HG03159 (cell line): ENCODE measurements around the gene MLLT10.
"Not testable (repeated sequence)": the region's sequence is repeated elsewhere in the genome, so short reads cannot be mapped to it uniquely, and the experiment has no call there.

Experiments
- ATAC-seq: cut with Tn5 transposase; IDR thresholded peaks from one replicate; pipeline ENCODE4 v1.9.1; 2021; ENCODE audit warnings: mild to moderate bottlenecking, moderate library complexity; ENCODE audit not compliant: unreplicated experiment

MLLT10 gene

DNA sequence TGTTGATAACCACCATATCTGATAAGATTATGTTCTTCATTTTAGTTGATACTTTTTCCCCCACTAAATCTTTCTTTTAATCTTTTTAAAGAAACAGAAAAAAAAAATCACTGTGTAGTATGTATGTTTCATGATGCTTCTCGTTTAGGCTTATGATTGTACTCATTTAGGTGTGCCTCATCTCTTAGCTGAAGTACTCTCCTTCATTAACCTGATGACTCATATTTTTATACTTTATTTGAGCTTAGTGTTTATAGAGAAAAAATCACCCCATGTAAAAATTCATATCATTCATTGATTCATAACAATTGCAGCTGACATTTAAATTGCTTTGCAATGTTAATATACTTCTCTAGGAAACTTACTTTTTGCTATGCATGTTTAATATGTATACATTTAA lies 158.9 kb downstream of the MLLT10 start:
- ATAC-seq = no peak

DNA sequence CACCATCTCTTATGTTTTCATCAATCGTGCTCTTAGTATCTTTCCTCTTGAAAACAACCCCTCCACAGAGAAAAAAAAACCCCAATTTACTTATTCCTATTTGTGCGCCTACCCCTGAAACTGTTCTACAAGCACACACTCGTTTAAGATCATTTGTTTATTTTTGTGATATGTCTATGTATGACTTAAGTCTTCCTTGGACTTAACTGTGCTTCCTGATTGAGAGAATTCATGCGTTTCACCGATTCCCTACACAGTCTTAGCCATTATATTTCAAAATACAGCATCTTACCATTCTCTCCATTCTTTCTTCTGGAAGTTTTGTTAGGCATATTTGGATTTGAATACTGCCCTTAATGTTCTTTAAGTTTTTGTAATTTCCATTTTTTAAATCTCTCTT lies 159.4 kb downstream of the MLLT10 start:
- ATAC-seq = no peak

DNA sequence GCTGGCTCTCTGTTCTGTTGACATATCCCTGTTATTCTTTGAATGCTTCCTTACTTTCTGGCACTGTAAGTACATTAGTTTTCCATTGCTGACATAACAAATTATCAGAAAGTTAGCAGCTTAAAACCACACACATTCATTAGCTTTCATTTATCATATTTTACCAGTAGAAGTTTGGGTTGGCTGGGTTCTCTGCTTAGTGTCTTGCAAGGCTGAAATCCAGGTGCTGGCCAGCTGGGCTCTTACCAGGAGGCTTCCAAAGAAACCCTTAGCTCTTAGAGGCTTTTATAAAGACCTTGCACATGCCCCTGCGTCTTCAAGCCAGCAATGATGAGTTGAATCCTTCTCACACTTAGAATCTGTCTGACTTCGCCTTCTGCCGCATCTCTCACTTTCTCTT lies 160.6 kb downstream of the MLLT10 start:
- ATAC-seq = no peak

DNA sequence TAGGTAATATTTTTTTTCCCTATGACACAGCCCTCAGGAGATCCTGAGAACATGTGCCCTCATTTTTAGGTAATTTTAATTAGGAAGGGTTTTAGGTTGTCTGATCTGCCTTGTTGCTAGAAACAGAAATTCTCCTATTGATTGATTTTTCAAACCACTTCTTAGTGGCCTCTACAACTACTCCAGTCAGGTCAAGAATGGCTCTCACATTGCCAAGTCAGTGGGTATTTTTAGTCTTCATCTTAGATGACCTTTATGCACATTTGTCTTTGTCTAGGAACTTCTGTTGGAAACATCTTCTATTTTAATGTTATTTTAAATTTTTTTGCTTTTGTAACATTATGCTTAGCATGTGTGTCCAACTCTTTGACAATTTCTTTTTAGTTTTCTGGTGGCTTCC lies 162.3 kb downstream of the MLLT10 start:
- ATAC-seq = no peak

DNA sequence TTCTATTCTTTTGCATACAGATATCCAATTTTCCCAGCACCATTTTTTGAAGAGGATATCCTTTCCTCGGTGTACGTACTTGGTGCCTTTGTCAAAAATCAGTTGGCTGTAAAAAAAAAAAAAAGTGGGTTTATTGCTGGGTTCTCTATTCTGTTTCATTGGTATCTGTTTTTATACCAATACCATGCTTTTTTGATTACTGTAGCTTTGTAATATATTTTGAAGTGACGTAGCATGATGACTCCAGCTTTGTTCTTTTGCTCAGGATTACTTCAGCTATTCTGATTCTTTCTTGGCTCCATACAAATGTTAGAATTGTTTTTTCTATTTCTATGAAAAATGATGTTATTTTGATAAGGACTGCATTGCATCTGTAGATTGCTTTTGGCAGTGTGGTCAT lies 165.5 kb downstream of the MLLT10 start:
- no peak for ATAC-seq

DNA sequence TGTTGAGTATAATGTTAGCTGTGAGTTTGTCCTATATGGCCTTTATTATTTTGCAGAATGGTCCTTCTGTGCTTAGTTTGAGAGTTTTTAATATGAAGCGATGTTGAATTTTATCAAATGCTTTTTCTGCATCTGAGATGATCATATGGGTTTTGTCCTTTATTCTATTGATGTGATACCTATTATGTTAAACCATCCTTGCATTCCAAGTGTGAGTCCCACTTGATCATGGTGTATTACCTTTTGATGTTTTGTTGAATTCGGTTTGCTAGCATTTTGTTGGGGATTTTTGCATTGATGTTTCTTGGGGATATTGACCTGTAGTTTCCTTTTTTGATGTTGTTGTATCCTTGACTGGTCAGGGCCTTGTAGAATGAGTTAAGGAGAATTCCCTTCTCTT lies 166.4 kb downstream of the MLLT10 start:
- no peak for ATAC-seq

DNA sequence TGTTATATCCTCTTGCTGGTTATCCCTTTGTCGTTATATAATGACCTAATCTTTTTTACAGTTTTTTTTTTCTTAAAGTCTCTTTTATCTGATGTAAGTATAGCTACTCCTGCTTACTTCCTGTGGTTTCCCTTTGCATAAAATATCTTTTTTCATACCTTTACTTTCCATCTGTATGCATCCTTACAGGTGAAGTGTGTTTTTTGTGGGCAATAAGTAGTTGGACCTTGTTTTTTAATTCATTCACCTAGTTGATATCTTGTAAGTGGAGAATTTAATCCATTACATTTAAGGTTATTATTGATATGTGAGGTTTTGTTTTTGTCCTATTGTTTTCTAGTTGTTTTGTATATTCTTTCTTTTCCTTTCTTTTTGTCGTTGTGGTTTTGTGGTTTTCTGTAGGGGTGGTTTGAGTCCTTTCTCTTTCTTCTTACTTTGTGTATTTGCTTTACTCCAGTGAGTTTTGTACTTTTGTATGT lies 168.6 kb downstream of the MLLT10 start:
- ATAC-seq = peak; percentile 85

DNA sequence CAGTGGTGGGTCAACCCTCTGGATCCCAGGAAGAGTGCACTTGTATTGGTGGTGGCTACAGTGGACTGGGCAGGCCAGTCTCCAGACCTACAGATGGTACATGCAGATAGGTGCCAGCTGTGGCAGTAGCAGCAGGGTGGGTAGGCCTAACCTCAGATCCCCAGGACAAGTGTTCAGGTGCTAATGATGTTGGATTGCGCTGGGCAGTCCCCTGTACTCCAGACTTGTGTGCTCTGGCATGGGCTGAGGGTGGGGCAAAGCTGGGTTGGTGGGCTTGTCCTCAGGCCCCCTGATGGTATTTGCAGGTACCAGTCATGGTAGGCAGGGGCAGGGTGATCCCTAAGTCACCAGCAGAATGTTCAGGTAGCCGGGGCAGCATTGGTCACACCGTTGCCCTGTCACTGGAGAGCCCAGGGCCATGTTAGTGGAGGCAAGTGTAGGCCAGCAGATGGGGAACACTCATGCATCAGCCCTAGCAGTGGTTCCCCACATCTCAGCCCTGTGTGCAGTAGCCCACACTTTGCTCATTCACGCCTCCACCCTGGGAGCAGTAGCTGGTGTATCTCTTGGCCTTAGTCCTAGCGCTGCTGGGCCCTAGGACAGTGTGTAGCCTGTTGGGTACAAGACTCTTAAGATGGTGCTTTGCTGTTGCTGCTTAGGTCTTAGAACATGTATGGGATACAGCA lies 171.3 kb downstream of the MLLT10 start:
- ATAC-seq = no peak

DNA sequence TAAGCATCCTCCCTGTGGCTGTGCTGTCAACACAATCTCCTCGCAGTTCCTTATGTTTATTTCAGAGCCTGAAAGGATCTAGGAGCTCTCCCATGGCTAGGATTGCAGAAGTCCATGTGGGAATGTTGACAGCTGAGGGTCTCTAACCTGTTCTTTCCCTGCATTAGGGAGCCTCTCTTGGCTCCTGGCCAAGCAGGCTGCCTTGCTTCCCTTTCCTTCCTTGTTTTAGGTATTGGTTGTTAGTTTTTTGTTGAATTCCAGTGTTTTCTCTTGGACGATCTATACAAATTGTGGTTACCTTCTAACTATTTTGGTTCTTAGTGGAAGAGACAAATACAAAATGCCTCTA lies 171.8 kb downstream of the MLLT10 start:
- ATAC-seq = no peak

DNA sequence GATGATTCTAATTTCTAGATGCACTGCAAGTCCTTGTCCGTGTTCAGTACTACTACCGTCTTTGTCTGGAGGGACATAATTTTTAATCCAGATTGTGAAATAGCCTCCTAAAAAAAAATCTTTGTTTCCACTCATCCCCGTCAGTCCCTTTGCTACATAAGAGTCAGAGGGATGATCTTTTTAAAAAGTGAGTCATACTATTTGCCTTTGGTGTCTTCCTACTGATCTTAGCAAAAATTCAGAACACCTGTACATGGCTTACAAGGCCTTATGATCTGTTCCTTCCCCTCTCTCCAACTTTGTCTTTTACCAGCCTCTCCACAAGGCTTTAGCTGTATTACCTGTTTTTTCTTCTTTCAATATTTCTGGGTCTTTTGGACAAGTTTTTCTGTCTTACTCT lies 173.5 kb downstream of the MLLT10 start:
- ATAC-seq = no peak

DNA sequence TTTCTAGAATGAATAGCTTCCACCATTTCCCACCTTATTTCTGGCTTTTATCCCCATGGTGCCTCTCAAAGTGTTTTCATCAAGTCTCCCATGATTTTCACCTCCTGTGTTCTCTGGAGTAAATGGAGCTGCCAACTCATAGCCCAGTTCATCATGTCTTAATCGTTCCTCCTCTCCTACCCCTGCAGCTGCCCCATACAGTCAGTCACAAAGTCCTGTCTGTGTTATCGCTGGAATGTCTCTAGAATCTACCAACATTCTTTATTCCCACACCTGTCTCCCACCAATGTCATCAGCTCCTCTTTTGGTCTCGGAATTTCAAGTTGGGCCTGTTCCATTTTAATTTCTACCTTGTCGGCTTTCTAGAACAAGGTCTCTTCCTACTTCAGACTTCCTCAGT lies 178.9 kb downstream of the MLLT10 start:
- ATAC-seq = no peak

DNA sequence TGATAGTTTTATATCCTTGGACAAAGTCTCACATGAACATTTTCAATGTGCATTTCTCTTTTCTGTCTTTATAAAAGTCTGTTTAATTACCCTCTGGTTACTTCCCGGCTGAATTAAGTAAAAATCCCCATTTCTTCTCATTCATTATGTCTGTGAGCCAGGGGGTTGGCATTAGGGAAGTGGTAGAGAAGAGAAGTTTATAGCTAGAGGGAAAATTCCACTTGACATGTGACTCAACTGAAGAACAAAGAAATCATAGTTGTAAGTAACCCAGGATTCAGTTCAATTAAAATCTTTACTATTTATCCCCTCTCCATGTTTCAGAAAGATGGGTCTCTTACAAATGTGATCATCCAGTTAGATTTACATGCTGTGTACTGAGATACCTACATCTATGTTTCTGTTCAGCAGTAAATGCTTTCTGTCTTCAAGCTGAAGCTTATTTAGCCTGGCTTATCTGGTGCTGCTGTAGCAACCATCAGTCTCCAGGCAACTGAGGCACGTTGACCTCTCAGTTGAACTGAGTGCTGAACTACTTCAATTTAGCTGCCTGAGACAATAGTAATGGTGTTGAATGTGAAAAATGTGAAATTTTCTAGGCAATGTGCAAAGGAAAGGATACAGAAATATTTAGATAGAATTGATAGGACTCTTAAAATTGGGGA lies 181.6 kb downstream of the MLLT10 start:
- no peak for ATAC-seq

DNA sequence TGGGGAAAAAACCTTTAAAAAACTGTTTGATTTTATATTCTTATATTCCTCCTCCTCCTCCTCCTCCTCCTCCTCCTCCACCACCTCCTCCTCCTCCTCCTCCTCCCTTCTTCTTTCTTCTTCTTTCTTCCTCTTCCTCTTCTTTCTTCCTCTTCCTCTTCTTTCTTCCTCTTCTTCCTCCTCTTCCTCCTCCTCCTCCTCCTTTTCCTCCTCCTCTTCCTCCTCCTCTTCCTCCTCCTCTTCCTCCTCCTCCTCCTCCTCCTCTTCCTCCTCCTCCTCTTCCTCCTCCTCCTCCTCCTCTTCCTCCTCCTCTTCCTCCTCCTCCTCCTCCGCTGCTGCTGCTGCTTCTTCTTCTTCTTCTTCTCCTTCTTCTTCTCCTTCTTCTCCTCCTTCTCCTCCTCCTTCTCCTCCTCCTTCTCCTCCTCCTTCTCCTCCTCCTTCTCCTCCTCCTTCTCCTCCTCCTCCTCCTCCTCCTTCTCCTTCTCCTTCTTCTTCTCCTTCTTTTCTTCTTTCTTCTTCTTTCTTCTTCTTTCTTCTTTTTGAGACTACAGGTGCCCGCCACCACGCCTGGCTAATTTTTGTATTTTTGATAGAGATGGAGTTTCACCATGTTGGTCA lies 183.5 kb downstream of the MLLT10 start:
- ATAC-seq = not testable (repeated sequence)

DNA sequence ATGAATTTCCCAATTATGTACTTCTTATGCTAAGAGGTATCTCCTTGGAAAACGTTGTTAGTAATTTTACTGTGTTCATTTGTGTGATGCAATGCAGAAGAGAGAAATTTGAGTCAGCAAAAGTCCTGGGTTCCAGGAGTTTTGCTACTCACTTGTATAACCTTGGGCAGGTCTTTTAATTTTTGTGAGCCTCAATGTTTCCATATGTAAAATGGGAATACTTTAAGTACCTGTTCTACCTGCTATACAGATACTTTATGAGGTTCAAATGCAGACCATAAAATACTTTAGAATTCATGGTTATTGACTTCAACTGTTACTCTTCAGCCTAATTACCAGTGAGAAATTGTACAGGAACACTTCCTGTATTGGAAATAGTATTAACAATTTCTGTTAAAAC lies 185.5 kb downstream of the MLLT10 start:
- no peak for ATAC-seq

DNA sequence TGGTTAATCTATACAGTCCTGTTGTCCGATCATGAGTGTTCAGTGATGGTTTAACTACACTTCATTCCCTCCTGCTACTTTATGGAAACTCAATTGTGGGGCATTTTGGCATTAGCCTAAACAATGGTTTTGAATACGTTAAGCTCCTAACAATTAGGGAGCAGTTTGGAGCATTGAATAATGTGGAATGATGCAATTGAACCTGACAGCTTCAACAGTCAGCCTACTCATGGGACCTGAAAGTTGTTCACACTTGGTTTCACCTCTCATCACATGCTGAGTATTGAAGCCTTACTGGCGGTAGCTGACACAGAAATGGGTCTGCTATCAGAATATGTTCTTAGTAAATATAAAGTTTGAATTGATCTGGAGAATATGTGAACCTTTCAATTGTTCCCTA lies 186.1 kb downstream of the MLLT10 start:
- no peak for ATAC-seq

DNA sequence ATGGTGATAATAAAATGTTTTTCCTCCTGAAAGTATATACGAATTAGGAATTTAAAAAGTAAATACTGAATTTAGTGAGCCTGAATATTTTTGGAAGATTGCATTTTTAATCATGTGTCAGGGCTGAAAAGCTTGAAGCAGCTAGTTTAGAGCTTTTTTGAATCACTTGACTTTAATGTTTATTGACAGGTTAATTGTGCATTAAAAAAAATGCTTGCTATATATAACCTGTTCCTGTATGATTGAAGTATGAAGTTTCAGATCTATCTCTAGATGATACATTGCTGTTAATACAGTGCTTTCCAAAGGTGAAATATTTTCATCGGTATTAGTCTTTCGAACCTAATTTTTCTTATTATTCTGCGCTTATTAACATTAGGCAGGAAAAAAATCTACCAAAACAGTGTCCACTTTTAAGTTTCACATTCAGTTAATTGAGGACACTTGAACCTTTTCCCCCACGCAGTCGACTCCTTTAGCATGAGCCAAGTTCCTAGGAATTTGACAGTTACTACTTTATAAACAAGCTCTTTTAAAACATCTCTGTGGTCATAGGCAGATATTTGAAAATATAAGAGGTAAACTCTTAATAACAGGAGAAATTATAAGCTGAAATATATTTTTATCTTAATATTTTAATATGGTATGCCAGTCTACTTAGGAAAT lies 187.1 kb downstream of the MLLT10 start:
- ATAC-seq = no peak

DNA sequence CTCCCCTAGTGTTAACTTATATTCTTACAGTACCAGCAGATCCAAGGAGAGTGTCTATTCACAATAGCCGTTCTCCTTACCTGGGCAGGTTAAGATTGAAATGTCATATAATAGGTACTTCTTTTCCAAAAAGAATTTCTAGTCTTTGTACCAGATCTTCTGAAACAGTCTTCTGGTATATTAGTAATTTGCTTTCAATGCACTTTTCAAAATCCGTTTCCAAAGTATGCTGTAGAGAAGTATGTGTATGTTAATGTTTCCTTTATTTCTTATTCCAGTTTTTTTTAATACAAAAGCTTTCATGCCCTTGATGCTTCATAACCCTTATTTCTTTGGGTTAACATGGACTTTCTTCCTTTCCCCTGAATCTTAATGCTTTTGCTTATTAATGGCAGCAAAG lies 188.2 kb downstream of the MLLT10 start:
- no peak for ATAC-seq

DNA sequence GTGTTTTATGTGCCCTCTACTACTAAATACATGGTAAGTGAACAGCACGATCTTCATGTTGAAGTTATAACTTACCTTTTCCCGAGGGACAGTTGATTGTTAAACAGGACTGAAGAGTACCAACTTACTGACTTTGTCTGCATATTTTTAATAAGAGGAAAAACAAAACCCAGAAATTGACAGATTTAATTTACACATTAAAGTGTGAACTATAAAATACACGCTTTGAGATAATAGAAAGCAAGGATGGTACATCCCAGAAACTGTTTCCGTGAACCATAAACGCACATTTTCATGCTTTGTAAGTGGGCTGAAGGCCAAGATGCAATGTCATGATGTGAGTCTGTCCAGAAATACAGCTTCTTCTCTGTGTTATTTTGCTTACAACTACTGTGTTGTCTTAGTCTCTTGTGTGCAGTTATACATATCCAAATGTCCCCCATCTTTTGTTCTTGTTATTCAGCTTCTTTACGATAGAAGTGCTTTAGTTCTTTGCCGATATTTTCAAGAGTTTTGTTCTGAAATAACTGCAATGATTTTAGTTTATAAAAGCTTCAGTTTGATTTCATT lies 190.1 kb downstream of the MLLT10 start:
- ATAC-seq = no peak

DNA sequence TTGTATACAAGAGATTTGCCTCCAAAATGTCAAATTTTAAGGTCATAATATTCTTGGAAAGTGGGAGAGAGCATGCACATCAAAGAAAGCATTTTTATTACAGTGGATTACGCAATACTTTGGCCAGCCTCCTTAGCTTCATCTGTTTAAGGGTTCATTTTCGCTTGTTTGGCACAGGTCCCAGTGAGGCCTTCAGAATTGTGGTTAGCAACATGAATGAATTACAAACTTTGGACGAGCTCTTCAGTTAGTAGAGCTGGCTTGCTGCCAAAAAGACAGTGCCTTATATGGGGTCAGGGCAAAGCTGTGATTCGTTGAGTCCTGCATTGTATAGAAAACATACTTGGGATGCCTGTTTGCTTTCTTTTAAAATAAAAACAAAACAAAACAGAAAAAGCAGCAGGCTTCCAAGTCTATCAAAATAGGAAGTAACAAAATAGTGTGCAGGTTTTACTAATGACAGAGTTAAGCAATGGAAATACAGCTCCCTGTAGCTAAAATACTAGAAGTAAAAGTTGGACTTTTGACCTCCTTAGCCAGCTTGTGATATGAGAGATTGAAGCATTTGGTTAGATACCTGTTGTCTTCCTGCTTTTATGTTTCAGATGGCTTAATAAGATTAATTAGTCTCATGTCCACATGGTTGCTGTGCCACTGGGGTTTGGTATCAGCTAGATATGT lies 190.8 kb downstream of the MLLT10 start:
- ATAC-seq = peak; percentile 96

DNA sequence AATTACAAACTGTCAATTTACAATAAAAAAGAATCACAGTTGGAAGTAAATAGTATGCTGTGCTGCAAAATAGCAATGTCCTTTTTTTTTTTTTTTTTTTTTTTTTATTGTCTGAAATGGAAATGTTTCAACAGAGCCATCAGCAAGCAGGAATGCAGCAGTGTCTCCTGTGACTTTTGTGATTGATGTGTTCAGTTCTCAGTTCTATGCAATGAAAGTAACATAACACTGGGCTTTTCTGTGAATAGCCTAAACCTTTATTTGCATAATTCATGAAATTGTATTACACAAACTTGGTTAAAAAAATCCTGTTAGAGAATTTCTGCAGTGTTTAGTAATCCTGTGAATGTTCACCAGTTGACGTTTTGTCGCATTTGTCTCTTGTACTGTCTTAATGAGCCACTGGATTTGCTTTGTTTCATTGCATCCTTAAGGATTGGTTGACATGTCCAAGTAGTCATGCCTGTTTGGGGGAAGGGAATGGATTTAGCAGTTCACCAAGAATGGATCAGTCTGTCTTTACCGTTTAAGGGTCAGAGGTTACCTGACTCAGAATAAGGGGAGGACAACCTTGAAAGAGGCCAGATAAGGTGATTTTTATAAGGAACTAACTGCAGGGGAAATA lies 192.7 kb downstream of the MLLT10 start:
- ATAC-seq = no peak
